GM12892 (cell line): ENCODE results near the gene SWT1.

Experiments used
- POLR2A ChIP-seq: IDR thresholded peaks from 2 replicates; pipeline ENCODE4 v1.6.1; 2011; ENCODE audit warnings: low read depth, low read length, control low read depth
- POLR2AphosphoS5 ChIP-seq: IDR thresholded peaks from 2 replicates; pipeline ENCODE4 v1.6.1; 2011; ENCODE audit warnings: low read depth, low read length, control low read depth
- TAF1 ChIP-seq: IDR thresholded peaks from 2 replicates; pipeline ENCODE4 v1.6.1; 2011; ENCODE audit warnings: low read depth, mild to moderate bottlenecking, control low read depth, low read length, borderline replicate concordance

DNA sequence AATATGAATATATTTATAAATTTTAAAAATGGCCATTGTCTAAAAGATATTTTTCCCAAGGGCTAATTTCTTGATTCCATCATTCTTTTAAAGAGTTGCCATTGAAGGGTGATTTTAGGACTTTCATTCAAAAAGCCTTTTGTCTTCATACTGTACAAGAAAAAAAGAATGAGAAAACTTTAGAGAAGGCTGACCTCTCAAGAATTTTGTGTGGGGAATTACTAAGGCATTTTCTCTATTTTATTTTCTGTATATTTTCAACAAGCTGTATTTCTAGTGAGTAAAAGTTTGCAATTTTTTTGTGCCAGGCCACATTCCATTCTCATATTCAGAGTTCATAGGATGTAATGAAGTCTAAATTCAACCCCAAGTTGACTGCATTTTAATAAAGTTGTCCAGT is 110.7 kb downstream of the SWT1 start:
- no peak for TF ChIP-seq TAF1
- no peak for TF ChIP-seq POLR2A
- TF ChIP-seq POLR2AphosphoS5: no peak
